IPS-18c (cell line): ENCODE data around the gene SLC25A22.

ENCODE experiments used
- H3K4me3 ChIP-seq: 2 replicates; pipeline ENCODE4 v1.7.0; 2013; ENCODE audit warnings: low read depth, mild to moderate bottlenecking, low read length, moderate library complexity; ENCODE audit not compliant: insufficient read depth
- H3K9me3 ChIP-seq: one replicate; pipeline ENCODE4 v1.6.1; 2013; ENCODE audit warnings: mild to moderate bottlenecking, low read length, moderate library complexity; ENCODE audit not compliant: control insufficient read depth, insufficient read depth

SLC25A22 gene

DNA sequence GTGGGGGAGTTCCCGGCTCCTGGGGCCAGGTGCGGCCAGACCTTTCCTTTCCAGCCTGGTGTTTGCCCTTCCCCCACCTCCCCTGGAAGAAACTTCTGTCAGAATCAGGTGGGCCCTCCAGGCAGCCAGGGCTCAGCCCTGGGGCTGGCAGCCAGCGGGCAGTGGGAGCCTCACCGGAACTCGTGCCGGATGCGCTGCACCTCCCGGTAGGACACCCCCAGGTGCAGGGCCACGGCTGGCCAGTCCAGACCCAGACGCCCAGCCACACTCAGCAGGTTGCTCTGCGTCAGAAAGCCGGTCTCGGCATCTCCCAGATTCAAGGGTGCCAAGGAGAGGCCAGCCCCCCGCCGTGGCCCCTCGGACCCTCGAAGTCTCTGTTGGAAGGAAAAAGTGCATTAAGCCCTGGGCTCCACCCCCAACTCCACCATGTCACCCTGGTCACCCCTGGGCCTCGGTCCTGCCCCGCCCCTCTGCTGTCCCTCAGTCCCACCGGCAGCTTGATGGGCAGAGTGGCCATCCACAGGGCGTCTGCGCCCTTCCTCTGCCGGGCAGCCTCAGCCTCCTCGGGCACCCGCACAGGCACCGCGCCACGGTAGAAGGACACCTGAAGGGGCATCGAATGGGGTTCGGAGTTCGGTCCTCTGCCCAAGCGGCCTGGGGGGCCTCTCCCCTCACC lies 1.7 kb upstream of the SLC25A22 start:
- Histone ChIP-seq H3K9me3 (no peaks in the 10 kb centered on the region), H3K4me3 (no peak overlapping the region)

DNA sequence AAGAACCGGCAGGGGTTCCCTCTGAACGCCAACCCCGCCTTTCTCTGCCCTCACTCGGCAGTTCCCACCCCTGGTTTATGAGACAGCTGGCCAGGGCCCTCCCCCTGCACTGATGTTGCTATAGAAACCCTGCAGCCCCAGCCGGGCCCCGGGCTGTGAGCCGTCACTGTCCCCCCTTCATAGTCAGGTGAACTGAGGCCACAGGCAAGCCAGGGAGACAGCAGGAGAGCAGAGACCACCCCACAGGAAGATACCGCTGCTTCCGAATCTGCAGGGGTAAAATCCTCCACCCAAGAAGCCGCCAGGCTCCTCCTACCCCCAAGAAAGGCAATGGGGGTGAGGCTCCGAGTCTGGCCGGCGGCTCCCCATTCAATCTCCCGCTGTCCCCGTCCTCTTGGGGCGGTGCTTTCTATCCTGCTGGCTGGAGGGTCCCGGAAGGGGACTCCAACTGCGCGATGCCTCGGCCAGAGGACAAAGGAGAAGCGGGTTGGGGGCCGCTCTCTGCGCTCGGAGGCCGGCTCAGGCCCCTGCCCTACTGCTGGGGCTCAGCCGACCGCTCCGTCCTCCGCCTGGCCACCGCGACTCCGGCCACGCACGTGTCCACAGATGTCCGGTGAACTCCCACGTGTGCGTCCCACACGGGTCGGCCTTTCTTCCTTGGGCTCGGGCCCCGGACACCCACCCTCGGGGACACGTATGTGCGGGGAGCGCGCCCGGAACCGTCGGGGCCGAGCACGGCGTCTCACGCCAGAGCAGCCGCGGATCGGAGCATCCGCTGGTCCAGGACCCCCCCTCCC lies 587 bp downstream of the SLC25A22 start:
- no peaks in the 10 kb centered on the region for H3K9me3 ChIP-seq
- H3K4me3 ChIP-seq, result peak overlapping the region; percentile 86

DNA sequence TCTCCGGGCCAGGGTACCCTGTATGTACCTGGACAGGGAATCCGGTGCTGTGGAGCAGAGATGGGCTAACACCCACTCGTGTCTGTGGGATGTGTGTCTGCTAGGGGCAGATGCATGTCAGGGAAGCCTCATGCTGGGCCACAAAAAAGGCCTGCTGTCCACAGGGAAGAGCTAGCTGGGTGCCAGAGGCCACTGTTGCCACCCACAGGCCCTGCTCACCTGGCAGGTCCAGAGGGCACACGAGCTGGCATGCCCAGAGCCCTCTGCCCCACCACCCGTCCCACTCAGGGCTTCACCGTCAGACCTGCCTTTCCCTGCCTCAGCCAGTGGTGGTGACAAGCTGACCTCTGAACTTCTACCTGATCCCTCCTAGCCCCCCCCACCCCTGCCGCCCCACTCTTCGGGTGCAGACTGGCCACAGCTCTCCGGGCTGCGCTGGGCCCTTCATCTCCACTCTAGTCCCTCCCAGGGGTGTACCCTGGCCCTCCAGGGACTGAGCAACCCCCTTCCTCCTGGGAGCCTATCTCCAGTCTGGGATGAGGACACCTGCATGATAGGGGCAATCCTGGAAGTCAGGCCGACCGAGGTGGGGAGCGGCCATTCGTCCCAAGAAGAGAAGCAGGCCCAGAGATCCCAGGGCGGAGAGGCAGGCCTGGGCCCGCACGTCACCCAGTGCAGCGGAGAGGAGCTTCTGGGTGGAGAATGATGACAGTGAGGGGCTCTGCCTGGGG lies 1.4 kb downstream of the SLC25A22 start:
- H3K4me3 ChIP-seq, result peak overlapping the region; percentile 86
- no peaks in the 10 kb centered on the region for H3K9me3 ChIP-seq

DNA sequence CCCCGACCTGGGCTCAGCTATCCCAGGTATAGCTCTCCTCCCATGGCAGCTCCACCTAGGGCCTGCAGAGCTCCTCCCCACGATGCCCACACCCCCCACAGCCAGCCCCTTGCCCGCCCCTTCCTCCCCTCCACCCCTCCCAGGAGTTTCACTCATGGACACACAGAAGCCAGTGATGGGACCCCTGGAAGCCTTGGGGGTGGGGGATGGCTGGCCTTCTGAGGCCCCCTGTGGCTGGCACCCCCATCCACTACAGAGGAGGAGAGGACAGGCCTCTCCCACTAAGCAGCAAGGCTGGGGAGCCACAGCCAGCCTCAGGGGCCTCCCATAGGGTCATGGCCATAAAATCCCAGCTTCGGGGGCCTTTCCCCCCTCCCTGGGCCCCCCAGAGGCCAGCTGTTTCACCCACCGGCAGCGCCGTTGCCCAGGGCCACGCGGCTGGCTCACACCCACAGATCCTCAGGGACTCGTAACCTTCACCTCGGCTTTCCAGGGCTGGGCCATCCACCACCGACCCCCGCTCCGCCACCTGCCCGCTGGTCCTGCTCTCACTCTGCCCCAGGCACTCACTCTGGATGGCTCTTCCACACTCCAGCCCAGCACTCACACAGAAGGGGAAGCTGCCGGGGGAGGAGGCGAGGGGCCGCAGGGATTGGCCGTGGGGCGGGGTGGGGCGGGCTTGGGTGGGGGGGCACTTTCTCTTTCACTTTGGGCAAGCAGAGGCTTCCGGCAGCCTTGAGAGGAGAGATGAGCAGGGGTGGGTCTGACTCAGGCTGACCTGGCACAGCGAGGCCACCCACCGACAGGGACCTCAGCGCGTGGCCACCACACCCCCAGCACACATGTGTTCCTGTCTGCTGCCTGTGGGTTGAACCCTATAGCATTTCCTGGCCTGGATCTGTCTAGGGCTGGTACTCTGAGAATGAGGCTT lies 2.2 kb downstream of the SLC25A22 start:
- H3K9me3 ChIP-seq, result no peaks in the 10 kb centered on the region
- H3K4me3 ChIP-seq, result peak overlapping the region; percentile 86; the same call in 1 of the 2 replicates

DNA sequence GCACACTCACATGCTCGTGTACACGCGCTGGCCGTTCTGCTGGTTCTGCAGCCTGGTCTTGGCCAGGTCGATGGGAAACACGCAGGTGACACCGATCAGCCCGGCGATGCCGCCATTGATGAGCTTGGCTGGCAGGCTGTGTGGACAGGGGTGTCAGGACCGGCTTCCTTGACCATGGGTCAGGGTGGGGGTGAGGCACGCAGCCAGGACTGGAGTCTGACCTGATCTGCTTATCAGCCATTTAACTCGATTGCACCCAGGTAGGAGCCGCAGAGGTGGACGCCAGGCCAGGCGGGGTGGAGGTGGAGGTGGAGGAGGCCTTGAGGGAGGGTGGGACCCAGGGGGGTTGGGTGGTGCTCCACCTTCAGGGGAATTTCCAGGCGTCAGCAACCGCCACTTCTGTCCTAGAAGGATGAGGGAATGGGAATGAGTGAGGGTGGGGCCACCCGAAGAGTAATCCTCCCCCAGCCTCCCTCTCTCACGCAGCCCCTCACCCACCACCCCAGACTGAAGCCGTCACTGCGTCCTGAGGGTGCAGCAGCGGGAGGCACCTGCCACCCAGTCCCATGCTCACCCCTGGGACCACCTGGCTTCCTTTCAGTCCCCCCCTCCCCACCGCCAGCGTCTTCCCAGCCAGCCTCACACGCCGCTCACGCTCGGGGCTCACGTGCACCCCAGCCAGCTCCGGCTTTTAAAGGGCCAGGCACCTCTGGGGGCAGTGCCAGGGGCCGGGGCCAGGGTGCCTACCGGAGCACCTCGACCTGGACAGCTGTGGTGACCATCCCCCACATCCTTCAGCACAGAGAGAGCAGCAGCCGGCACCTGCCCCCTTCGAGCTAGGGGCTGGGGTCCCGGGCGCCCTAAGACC lies 3.1 kb downstream of the SLC25A22 start:
- H3K4me3 ChIP-seq, result no peak overlapping the region
- no peaks in the 10 kb centered on the region for H3K9me3 ChIP-seq

DNA sequence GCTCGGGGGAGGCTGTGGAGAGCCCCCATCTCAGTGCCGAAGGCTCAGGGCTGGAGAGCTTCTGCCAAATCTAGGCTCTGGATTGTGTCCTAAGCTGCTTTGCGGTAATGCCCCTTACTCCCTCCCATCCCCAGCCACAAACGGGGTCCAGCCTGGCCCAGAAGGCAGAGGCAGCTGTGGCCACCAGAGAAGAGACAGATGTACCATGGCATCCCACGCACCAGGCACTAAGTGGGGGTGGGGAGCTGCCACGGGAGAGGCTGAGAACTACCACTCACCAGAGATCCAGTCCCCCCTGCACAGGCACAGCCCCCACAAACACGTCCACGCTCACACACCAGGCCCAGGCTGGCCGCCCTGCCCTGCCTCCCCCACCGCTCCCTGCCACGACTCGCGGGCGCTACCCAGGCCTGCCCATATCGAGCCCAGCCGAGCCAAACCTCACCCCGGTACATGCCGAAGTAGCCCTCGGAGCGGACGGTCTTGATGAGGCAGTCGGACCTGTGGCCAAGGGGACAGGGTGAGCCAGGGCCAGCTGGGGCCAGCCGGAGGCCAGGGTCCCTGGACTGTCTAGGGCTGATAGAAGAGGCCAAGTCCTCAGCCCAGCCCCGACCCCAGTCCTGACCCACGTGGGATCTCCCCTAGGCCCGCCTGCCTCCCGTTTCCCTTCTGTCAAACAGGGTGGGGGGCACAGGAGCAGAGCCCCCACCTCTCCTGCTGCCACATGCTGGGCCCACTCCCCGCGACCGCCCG lies 3.9 kb downstream of the SLC25A22 start:
- Histone ChIP-seq H3K9me3 (no peaks in the 10 kb centered on the region), H3K4me3 (no peak overlapping the region)

DNA sequence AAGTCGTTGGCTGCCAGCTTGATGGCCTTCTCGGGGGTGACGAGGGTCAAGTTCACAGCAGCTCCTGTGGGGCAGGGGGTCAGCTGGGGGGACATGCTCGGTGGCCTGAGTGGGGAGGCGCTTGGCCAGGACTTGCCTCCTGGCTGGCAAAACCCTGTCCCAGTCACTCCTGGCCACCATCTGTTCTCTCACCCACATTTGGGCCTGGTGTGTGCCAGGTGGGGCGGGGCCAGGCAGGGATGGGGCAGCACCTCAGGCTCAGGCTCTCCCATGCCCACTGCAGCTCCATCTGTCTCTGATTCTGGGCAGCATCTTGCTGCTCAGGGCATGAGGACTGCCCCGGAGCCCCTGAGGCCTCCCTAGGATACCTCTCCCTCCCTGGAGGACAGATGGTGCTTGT lies 4.5 kb downstream of the SLC25A22 start:
- Histone ChIP-seq H3K4me3 (no peak overlapping the region), H3K9me3 (no peaks in the 10 kb centered on the region)

DNA sequence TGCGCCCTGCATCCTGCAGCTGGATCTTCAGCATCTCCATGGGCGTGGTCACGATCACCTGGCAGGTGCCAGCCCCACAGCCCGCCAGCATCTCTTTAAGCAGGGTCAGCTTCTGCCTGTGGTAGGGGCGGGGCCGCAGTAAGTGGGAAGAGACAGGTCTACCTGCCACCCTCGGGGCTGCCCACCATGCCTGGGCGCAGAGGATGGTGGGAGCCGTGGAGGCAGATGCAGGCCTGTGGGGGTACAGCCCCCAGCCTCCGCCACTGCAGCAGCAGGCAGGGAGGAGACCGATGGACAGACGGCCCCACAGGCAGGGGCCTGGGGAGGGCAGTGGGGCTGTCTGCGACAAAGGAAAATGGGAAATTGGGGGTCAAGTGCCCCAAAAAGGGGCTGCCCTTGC lies 5.2 kb downstream of the SLC25A22 start:
- Histone ChIP-seq H3K4me3 (no peak overlapping the region), H3K9me3 (no peaks in the 10 kb centered on the region)

DNA sequence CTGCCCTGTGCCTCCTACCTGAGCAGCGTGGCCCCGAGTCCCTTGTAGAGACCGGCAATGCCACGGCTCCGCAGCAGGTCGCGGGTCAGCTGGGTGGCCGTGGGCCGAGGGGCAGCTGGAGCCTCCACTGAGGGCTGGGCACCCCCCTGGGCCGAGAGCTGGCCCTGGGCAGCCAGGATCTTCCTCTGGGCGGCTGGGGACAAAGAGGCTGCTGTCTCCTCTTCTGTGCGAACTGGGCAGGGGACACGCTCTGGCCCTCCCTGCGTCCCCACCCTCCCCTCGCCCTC lies 5.6 kb downstream of the SLC25A22 start:
- no peaks in the 10 kb centered on the region for H3K9me3 ChIP-seq
- no peak overlapping the region for H3K4me3 ChIP-seq

DNA sequence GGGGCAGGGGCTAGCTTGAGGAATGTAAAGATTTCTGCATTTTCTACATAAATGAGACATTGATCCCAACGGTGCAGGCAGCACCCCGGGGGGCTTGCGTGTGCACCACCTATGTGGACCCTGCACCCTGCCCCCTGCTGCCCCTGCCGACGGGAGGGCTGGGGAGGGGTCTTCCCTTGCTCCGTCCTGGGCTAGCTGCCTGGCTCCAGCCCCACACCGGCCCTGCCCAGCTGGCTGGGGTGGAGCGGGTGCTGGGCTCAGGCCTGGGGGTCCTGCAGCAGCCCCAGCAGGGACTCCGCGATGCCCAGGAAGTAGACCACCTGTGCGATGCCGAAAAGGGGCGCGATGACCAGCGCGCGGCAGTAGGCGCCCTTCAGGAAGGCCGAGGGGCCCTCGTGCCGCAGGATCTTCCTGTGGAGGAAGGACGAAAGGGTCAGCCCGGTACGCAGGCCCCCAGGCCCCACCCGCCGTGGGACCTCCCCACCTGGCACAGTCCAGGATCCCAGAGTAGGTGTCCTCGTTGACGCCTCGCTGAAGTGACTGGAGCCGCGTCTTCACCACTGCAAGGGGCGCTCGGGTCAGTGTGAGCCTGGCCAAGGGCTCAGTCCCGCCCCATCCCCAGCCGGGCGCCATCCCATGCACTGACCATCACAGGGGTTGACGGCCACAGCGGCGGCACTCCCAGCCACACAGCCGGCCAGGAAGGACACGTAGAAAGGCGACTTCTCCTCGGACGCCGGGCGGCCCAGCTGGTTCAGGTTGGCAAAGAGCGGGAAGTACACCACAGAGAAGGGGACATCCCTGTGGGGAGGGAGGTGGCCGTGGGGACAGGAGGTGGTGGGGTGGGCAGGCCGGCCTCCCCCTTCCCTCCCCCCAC lies 6.2 kb downstream of the SLC25A22 start:
- Histone ChIP-seq H3K4me3 (no peak overlapping the region), H3K9me3 (no peaks in the 10 kb centered on the region)

DNA sequence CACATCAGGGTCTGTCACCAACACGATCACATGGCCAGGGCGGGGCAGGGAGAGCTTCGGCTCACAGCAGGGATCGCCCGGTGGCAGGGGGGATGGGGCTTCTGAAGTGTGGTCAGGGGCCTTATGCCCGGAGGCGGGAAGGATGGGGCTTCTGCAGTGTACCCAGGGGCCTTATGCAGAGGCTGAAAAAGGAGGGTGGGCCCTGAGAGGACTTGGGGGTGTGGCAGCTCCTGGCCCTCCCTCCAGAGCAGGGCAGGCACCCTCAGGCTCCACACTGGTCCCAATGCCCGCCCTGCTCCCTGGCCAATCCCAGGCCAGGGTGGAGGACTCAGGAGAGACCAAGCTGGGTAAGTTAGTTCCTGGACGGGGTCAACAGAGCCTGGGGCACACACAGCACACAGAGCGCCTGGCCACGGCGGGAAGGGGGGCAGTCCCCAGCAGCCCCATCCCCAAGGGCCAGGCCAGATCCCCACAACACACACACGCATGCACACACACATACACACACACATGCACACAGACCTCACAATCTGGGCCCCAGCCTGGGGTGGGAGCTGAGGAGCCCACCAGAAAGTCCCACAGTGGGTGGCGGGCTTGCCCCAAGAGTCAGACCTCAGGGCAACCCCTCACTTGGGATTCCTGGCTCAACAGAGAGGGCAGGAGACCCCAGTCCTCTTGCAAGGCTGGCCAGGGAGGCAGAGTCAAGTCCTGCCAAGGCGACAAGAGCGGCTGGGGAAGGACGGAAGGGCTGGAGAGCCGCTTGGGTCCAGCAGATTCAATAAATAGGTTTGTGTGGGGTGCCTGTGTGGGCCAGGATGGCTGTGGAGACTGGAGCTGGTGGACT lies 7.1 kb downstream of the SLC25A22 start:
- Histone ChIP-seq H3K4me3 (peak overlapping the region; percentile 28; the same call in 1 of the 2 replicates), H3K9me3 (no peaks in the 10 kb centered on the region)

DNA sequence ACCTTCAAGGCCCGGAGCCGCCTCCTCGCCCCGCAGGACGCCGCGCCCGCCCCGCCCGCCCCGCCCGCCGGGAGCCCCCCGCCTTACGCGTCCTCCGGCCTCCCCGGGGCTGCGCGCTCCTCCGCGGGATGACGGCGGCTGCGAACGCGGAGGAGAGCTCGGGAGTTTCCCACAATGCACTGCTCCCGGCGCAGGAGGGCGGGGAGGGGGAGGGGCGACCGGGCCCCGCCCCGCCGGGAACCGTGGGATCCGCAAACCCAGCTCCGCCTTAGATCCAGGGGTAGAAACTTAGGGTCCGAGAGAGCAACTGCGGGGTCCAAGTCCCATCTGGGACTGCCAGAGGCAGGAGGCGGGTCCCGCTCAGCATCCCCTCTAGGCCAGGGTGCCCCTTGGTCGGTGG lies 8.1 kb downstream of the SLC25A22 start, which contains the start of gene CEND1:
CEND1 (minus strand) TSS at position 148 of the 400 bp plus-strand sequence. CDS start 1,514 bp downstream, outside the sequence.
- no peaks in the 10 kb centered on the region for H3K9me3 ChIP-seq
- H3K4me3 ChIP-seq, result peak within 1 kb of the TSS; percentile 28; the same call in 1 of the 2 replicates

DNA sequence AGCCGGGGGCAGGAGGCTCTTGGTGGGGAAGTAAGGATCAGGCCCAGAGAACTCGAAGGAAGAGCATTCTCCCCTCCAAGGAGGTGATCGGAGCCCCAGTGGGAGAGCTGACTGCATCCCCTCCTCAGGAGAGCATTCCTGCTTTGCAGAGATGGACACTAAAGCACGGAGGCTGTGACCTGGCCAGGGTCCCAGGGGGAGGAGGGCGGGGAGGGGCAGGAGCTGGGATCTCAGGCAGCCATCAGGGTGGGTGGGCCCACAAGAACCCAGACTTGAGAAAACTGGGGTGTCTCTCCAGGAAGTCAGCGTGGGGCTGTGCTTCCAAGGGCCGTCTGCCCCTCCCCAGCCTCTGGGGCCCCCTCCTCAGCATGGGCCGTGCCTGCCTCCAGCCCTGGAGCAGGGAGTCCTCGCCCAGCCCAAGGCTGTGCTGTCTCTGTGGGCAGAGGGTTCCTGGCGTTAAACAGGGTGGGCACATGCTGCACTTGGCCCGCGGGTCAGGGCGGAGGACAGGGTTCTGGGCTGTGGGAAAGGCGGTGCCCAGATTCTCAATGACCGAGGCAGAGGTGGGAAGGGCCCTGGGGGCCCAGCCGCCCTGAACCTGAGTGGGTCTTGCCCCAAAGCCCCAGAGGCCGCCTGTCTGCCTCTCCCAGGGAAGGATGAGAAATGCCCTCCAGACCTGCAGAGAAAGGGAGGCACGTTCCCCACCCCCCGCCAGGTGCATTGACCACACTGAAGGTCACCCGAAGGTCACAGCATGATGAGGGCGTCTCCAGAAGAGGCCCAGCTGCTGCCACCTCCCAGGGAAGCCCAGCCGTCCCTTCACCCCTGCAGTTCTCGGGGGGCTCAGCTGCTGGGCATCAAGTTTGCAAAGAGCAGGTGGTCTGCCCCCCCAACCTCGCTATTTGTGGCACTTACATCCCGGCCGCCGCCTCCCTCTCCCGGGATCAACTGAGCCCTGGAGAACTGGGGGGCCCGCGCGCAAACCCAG lies 8.8 kb downstream of the SLC25A22 start:
- peak overlapping the region; percentile 24; the same call in 1 of the 2 replicates for H3K4me3 ChIP-seq
- no peaks in the 10 kb centered on the region for H3K9me3 ChIP-seq
